Ecto neural progenitor cell (in vitro differentiated cells): ENCODE measurements around the gene NCOA6.
A peak's percentile ranks its signal among the peaks of the same experiment; 100 is the strongest.
"Not testable (repeated sequence)": the region's sequence is repeated elsewhere in the genome, so short reads cannot be mapped to it uniquely, and the experiment has no call there.

ENCODE experiments used
- DNase-seq: peaks from one replicate; pipeline ENCODE4 v3.0.0-alpha.2; 2018; ENCODE audit warnings: low spot score

The NCOA6 gene

GRCh38 chr20:34824806-34825529, 483 bp downstream of the NCOA6 start:
- DNase-seq, result peak; percentile 80

GRCh38 chr20:34824452-34824805, 1.0 kb downstream of the NCOA6 start:
- peak; percentile 46 for DNase-seq

GRCh38 chr20:34824026-34824425, 1.4 kb downstream of the NCOA6 start:
- DNase-seq, result no peak

GRCh38 chr20:34820805-34821578, 4.5 kb downstream of the NCOA6 start:
- DNase-seq, result no peak

- no peak for DNase-seq
Observed at GRCh38 chr20:34817801-34818200, 7.7 kb downstream of the NCOA6 start.

GRCh38 chr20:34817072-34817471, 8.4 kb downstream of the NCOA6 start:
- no peak for DNase-seq

GRCh38 chr20:34815636-34816035, 9.8 kb downstream of the NCOA6 start:
- no peak for DNase-seq

GRCh38 chr20:34808583-34808982, 16.9 kb downstream of the NCOA6 start:
- DNase-seq, result no peak

GRCh38 chr20:34807944-34808465, 17.4 kb downstream of the NCOA6 start:
- not testable (repeated sequence) for DNase-seq

- no peak for DNase-seq
Observed at GRCh38 chr20:34806255-34806654, 19.2 kb downstream of the NCOA6 start.

- no peak for DNase-seq
Observed at GRCh38 chr20:34798871-34799270, 26.6 kb downstream of the NCOA6 start.

GRCh38 chr20:34798328-34798727, 27.1 kb downstream of the NCOA6 start:
- no peak for DNase-seq

GRCh38 chr20:34797012-34797995, 28.1 kb downstream of the NCOA6 start:
- no peak for DNase-seq

GRCh38 chr20:34794006-34794585, 31.4 kb downstream of the NCOA6 start:
- DNase-seq, result no peak

- DNase-seq, result no peak
Observed at GRCh38 chr20:34792687-34793363, 32.6 kb downstream of the NCOA6 start.

- DNase-seq, result no peak
Observed at GRCh38 chr20:34791289-34792020, 34.0 kb downstream of the NCOA6 start.

- DNase-seq, result no peak
Observed at GRCh38 chr20:34781220-34781619, 44.2 kb downstream of the NCOA6 start.

GRCh38 chr20:34780291-34780690, 45.2 kb downstream of the NCOA6 start:
- DNase-seq, result not testable (repeated sequence)

- no peak for DNase-seq
Observed at GRCh38 chr20:34776177-34776576, 49.3 kb downstream of the NCOA6 start.

- no peak for DNase-seq
Observed at GRCh38 chr20:34774886-34775285, 50.6 kb downstream of the NCOA6 start.
